Right renal cortex interstitium (tissue), 3 donors: ENCODE measurements around the gene CFAP68. TPM values are rescaled to one million over a fixed set of nuclear protein-coding genes. Genes with fewer than 3 reads are reported as not detected.
A peak's percentile ranks its signal among the peaks of the same experiment; 100 is the strongest.
"Not testable (repeated sequence)": the region's sequence is repeated elsewhere in the genome, so short reads cannot be mapped to it uniquely, and the experiment has no call there.

Experiments used
- DNase-seq, 3 donors: peaks; one replicate each; pipeline ENCODE4 v3.0.0-alpha.2; 2013; ENCODE audit warnings: low read depth in 3 of 3, low spot score in 2 of 3
- polyA plus RNA-seq, 3 donors: library from polyadenylated mRNA; unstranded; fragments of 120-200 nt; gene quantifications; one replicate each; pipeline ENCODE4 v1.2.1, GENCODE V29; 2013; ENCODE audit not compliant: insufficient read length in 3 of 3

The CFAP68 gene
- polyA plus RNA-seq, 3 donors: 57.4 to 59.3 (median 59.0) TPM

GRCh38 chr11:111870113-111870512, 9.2 kb upstream of the CFAP68 start:
- DNase-seq: no peak

DNA sequence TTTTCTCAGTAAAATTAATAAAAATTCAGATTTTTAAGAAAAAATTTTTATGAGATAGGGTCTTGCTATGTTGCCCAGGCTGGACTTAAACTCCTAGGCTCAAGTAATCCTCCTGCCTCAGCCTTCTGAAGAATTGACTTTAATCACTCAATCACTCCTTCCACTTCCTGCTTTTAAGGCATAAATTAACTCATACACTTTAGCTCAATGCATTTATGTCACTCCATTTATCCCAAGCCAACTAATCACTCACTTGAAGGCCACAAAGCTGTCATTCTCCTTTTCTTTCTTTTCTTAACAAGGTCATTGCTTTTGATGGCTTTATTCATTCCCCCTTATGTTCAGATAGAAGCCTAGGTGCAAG, 8.8 kb upstream of the CFAP68 start:
- DNase-seq: no peak

GRCh38 chr11:111870886-111871692, 8.3 kb upstream of the CFAP68 start, which contains the start of gene ALG9:
TSS of gene ALG9 (minus strand) at chr11:111871581. CDS start at chr11:111871482, 99 bp downstream.
- DNase-seq: peak; percentile 70 to 78 (median 76)

DNA sequence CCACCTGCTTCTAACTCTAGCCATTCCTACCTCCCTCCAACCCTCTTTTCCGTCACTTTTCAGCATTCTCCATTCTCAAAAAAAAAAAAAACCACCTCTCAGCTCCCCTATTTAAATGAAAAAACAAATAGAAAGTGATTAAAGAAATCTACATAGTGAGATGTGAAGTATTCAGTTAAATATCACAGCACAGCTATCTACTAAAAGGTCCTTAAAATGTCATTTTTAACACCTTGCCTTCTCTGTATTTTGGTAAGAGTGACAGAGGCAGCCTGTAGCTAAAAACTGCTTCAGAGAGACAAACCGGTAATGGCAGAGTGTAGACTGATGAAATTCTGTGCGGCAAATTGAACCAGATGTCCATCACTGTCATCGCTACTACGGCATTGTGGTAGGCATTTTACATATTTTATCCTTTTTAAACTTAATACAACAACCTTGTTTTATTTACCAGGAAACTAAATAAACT, 7.6 kb upstream of the CFAP68 start:
- DNase-seq: no peak

DNA sequence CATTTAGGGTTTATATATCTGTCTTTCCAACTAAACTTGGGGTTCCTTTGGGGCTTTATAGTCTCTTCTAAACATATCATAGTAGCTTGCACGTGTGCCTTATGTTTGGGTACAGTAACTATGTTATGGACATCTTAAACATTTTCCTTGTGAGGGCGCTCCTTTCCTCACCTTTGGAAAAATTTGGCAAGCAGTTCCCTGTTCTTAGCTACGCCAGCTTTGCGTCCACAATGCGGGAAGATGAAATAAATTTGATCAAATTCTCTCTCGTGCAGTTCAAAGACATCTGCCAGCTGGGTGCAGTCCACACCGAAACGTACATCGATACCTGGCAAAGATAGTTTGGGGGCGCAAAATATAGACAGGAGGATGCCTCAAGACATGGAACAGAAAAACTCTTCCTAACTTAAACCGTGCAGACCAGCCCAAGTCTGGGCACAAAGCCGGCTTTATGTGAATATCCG, 924 bp upstream of the CFAP68 start:
- DNase-seq: peak in 1 of 3 donors; percentile 20

GRCh38 chr11:111879637-111879960, 258 bp downstream of the CFAP68 start:
- DNase-seq: no peak

DNA sequence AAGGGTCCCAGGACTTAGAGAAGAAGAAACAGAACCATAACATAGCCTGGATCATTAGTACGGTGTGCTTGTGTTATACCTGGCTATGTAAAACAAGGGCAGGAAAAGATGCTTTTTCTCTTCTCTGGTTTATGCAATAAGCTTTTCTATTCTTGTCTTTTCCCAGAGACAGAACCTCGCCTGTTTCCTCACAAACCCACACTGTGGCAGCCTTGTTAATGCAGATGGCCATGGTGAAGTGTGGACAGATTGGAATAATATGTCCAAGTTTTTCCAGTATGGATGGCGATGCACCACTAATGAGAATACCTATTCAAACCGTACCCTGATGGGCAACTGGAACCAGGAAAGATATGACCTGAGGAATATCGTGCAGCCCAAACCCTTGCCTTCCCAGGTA, 2.9 kb downstream of the CFAP68 start:
- no peak for DNase-seq

DNA sequence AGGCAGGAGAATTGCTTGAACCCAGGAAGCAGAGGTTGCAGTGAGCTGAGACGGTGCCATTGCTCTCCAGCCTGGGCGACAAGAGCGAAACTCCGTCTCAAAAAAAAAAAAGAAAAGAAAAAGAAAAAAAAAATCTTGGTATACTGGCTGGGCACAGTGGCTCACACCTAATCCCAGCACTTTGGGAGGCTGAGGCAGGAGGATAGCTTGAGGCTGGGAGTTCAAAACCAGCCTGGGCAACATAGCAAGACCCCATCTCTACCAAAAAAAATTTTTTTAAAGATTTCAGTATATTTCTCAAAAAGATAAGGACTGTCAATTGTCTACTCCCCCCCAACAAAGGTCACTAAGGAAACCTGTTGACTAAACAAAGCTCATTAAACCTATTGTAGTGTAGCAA, 5.7 kb downstream of the CFAP68 start:
- not testable (repeated sequence) for DNase-seq

- DNase-seq: no peak
These were observed 6.7 kb downstream of the CFAP68 start for GRCh38 chr11:111886032-111886431.

DNA sequence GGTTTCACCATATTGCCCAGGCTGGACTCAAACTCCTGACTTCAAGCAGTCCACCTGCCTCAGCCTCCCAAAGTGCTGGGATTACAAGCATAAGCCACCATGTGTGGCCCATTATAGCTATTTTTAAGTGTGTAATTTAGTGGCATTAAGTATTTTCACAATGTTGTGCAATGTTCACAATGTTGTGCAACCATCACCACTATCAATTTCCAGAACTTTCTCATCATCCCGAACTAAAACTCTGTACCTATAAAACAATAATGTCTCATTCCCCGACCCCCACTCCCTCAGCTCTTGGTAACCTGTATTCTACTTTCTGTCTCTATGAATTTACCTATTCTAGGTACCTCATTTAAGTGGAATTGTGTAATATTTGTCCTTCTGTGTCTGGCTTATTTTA, 7.5 kb downstream of the CFAP68 start:
- no peak for DNase-seq

GRCh38 chr11:111905411-111905810, 26.1 kb downstream of the CFAP68 start:
- DNase-seq: no peak

GRCh38 chr11:111906680-111907079, 27.3 kb downstream of the CFAP68 start:
- DNase-seq: no peak

DNA sequence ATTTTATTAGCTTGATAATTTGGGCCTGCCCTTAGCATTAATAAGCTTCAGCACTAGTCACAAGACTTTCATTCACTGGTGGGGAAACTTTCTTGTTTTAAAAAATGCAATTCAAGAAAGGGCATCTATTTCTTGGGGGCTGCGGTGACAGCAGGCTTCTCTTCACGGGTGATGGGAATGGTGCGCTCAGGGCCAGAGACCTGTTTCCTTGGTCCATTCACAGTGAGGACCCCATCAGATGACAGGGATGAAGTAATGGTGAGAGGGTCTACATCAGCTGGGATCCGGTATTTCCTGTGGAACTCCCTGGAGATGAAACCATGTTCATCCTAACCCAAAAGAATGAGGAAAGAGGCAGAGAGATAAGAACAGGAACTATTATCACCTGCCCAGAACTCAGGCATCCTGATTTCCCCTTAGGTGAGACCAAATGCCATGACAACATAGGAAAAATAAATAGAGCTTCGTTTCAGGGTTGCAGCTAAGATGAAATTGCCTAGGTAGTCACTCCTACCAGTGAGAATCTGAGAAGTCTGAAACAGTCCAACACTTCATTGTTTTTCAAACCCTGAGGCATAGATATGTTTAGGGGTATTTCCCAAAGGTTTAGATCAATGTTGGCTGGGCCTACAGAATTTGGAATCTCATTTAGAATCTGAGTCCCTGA, 29.4 kb downstream of the CFAP68 start:
- no peak for DNase-seq

DNA sequence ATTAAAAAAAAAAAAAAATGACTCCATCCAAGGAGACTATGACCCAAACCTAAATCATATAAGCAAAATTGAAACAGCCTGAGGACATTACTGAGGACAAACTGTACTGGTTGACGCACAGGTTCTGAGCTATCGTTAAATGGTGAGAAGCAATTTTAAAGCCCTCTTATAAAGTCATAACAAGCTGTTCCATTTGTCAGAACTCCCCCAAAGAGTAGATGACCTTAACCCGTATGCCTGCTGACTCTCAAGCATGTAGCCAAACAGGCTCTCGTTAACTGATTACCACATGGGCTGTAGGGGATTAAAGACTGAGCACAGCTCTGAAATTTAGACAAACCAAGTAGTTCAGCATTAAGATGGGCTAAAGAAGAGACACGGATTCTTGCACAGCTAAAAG, 30.0 kb downstream of the CFAP68 start:
- no peak for DNase-seq

DNA sequence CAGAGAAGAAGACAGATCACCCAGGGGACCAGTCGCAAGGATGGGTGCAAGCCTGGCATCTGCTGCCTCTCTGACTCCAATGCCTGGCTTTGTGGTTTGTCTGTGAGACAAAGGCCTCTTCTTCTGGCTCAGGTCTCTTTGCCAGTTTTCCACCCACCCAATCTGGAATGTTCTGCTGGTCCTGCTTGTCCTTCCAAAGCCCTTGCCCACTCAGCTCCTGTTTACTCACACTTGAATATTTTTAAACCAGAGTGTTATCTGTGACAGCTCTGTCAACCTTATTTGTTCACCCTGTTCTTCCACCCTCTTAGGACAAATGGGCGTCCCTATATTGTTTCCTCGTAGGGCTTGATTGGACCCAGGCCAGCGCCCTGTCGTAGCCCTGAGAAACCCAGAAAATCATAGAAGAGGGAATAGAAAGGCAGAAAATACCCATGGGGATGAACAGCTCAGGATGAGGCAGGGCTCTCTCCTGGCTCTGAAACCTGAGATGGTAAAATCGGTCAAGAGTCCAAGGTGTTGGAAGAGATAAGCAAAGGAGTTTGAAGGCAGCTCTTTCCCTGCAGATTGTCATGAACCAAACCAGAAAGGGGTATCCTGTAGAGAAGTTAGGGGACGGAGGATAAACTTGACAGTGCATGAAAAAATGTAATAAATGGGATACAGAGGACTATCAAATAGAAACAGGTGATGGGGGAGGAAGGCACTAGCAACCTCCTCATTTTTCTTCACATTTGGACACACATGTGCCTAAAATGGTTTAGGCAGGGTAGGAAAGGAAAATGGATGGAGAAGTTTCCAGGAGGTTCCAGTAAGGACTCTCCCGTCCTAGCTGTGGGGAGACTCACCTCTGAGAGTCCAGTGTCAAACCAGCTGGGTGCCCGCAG, 31.6 kb downstream of the CFAP68 start:
- no peak for DNase-seq

GRCh38 chr11:111911563-111912401, 32.4 kb downstream of the CFAP68 start, which contains the start of gene CRYAB:
TSS of gene CRYAB (minus strand) at chr11:111911770. CDS start at chr11:111911724, 46 bp downstream.
- no peak for DNase-seq

- DNase-seq: no peak
These were observed 33.2 kb downstream of the CFAP68 start, which contains the start of gene HSPB2 for GRCh38 chr11:111912535-111912934. TSS of gene HSPB2 (plus strand) at chr11:111912734. CDS start at chr11:111912830, 96 bp downstream.

DNA sequence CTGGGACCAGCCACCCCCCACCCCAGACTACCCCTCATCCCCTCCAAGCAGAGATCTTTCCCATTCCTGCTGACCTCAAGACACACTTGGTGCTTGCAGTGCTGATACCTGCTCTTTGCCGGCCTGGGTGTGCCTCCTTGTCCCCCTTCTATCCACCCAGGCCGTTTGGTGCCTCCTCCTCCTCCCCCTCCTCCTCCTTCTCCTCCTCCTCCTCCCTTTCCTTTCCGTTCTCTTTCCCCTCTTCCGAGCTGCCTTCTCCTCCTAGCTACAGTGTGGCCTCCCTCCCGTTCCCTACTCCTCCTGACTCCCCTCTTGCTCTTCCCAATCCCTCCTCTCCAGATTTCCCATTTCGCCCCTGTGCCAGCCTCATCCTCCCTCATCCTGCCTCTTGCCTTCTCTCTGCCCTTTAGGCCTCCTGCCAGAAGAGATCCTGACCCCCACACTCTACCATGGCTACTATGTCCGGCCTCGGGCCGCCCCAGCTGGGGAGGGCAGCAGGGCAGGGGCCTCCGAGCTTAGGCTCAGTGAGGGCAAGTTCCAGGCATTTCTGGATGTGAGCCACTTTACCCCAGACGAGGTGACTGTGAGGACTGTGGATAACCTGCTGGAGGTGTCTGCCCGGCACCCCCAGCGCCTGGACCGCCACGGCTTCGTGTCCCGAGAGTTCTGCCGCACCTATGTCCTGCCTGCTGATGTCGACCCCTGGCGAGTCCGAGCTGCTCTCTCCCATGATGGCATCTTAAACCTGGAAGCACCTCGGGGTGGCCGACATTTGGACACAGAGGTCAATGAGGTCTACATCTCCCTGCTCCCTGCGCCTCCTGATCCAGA, 33.9 kb downstream of the CFAP68 start:
- no peak for DNase-seq

DNA sequence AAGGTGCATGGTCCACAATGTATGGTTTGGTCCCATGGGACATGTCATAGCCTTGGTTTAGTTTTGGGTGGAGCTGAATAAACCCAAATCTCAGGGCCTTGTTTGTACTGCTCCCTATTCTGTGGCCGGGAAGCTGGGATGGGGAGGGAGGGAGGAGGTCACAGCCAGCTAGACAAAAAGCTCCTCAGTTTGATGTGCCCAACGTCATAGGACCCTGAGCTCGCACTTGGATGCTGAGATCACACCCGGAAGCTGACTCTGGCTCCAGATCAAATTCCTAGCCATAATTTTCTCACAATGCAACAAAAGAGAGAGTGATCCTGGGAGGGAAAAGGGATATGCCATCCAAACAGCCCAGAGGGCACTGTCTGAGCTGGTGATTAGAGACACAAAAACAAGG, 34.7 kb downstream of the CFAP68 start:
- no peak for DNase-seq
